HEK293 (cell line): ENCODE measurements around the gene CAV1.

Experiments used
- CTCF ChIA-PET: fragments of 350-600 bp; formaldehyde crosslinking; extraction: SDS; loops from one replicate; lab custom pipeline; 2021; ENCODE audit warnings: antibody characterized with exemption; lab: Yijun Ruan, JAX
- POLR2A ChIA-PET: fragments of 300-600 bp; formaldehyde crosslinking; extraction: SDS; loops from one replicate; lab custom pipeline; 2020; ENCODE audit warnings: antibody characterized with exemption, inconsistent platforms; lab: Yijun Ruan, JAX
- H3K27ac ChIP-seq: fragments of 200-500 bp; sonication (Bioruptor generic); 2 replicates; pipeline ENCODE4 v1.5.1; 2014; ENCODE audit warnings: low read depth, low read length, control low read depth, inconsistent platforms; ENCODE audit errors: extremely low read depth
- H3K36me3 ChIP-seq, 2 experiments: fragments of 200-500 bp in 1 of 2; sonication (Bioruptor generic) in 1 of 2; 1 replicate in 1 of 2; 2 replicates in 1 of 2; pipeline ENCODE4 v1.5.1; 2014 to 2017; ENCODE audit warnings: inconsistent platforms in 2 of 2, low read length in 2 of 2; ENCODE audit not compliant: control insufficient read depth in 2 of 2, insufficient read depth in 1 of 2
- H3K4me1 ChIP-seq: fragments of 200-500 bp; sonication (Bioruptor generic); 2 replicates; pipeline ENCODE4 v1.5.1; 2014; ENCODE audit warnings: mild to moderate bottlenecking, low read length, inconsistent platforms; ENCODE audit not compliant: control insufficient read depth, insufficient read depth
- H3K4me3 ChIP-seq: 2 replicates; pipeline ENCODE4 v1.5.1; 2011; ENCODE audit warnings: low read depth, mild to moderate bottlenecking, control low read depth, low read length, moderate library complexity
- H3K9me3 ChIP-seq: fragments of 200-500 bp; sonication (Bioruptor generic); 2 replicates; pipeline ENCODE4 v1.5.1; 2014; ENCODE audit warnings: low read depth, low read length, inconsistent platforms; ENCODE audit not compliant: control insufficient read depth, insufficient read depth
- SCRT2 ChIP-seq: fragments of 450-650 bp; formaldehyde crosslinking; IDR thresholded peaks from 2 replicates; pipeline ENCODE4 v1.5.1; 2016; ENCODE audit warnings: missing biosample characterization, missing genetic modification characterization
- SP3 ChIP-seq: fragments of 450-650 bp; formaldehyde crosslinking; IDR thresholded peaks from 2 replicates; pipeline ENCODE4 v1.5.1; 2016; ENCODE audit warnings: missing biosample characterization, missing genetic modification characterization
- ZFP37 ChIP-seq: fragments of 450-650 bp; formaldehyde crosslinking; IDR thresholded peaks from 2 replicates; pipeline ENCODE4 v1.5.1; 2016; ENCODE audit warnings: missing biosample characterization, missing genetic modification characterization
- ZNF114 ChIP-seq: fragments of 450-650 bp; formaldehyde crosslinking; IDR thresholded peaks from 2 replicates; pipeline ENCODE4 v1.5.0; 2017; ENCODE audit warnings: missing biosample characterization, missing genetic modification characterization
- ZNF140 ChIP-seq: fragments of 450-650 bp; formaldehyde crosslinking; IDR thresholded peaks from 2 replicates; pipeline ENCODE4 v1.5.1; 2016; ENCODE audit warnings: missing biosample characterization, missing genetic modification characterization
- ZNF184 ChIP-seq: fragments of 450-650 bp; IDR thresholded peaks from 2 replicates; pipeline ENCODE4 v1.5.1; 2018; ENCODE audit warnings: missing biosample characterization, mild to moderate bottlenecking, missing genetic modification characterization
- ZNF239 ChIP-seq: fragments of 450-650 bp; formaldehyde crosslinking; IDR thresholded peaks from 2 replicates; pipeline ENCODE4 v1.5.1; 2016; ENCODE audit warnings: missing biosample characterization, missing genetic modification characterization
- ZNF24 ChIP-seq: fragments of 450-650 bp; formaldehyde crosslinking; IDR thresholded peaks from 2 replicates; pipeline ENCODE4 v1.5.1; 2016; ENCODE audit warnings: missing biosample characterization, missing genetic modification characterization
- ZNF292 ChIP-seq: fragments of 450-650 bp; formaldehyde crosslinking; IDR thresholded peaks from 2 replicates; pipeline ENCODE4 v1.5.1; 2016; ENCODE audit warnings: low read depth, missing biosample characterization, missing genetic modification characterization, borderline replicate concordance
- ZNF37A ChIP-seq: fragments of 450-650 bp; IDR thresholded peaks from 2 replicates; pipeline ENCODE4 v1.5.1; 2018; ENCODE audit warnings: missing biosample characterization, missing genetic modification characterization
- ZNF426 ChIP-seq: fragments of 450-650 bp; formaldehyde crosslinking; IDR thresholded peaks from 2 replicates; pipeline ENCODE4 v1.5.1; 2017; ENCODE audit warnings: missing biosample characterization, missing genetic modification characterization, mild to moderate bottlenecking, inconsistent platforms, moderate library complexity
- ZNF664 ChIP-seq: fragments of 450-650 bp; formaldehyde crosslinking; IDR thresholded peaks from 2 replicates; pipeline ENCODE4 v1.5.1; 2016; ENCODE audit warnings: missing biosample characterization, missing genetic modification characterization
- ZNF707 ChIP-seq: fragments of 450-650 bp; formaldehyde crosslinking; IDR thresholded peaks from 2 replicates; pipeline ENCODE4 v1.5.1; 2016; ENCODE audit warnings: missing biosample characterization, missing genetic modification characterization
- TF ChIP-seq, protein P1 (sequence below): fragments of 450-650 bp; formaldehyde crosslinking; IDR thresholded peaks from 2 replicates; pipeline ENCODE4 v1.5.1; 2016; ENCODE audit warnings: missing biosample characterization, missing genetic modification characterization, borderline replicate concordance
- TF ChIP-seq, protein P2 (sequence below): fragments of 450-650 bp; formaldehyde crosslinking; IDR thresholded peaks from 2 replicates; pipeline ENCODE4 v1.5.1; 2016; ENCODE audit warnings: missing biosample characterization, missing genetic modification characterization
- TF ChIP-seq, protein P3 (sequence below): fragments of 450-650 bp; formaldehyde crosslinking; IDR thresholded peaks from 2 replicates; pipeline ENCODE4 v1.5.1; 2017; ENCODE audit warnings: missing biosample characterization, missing genetic modification characterization
- TF ChIP-seq, protein P4 (sequence below): fragments of 450-650 bp; formaldehyde crosslinking; IDR thresholded peaks from 2 replicates; pipeline ENCODE4 v1.5.1; 2016; ENCODE audit warnings: missing biosample characterization, missing genetic modification characterization, low read depth

CAV1 gene

DNA sequence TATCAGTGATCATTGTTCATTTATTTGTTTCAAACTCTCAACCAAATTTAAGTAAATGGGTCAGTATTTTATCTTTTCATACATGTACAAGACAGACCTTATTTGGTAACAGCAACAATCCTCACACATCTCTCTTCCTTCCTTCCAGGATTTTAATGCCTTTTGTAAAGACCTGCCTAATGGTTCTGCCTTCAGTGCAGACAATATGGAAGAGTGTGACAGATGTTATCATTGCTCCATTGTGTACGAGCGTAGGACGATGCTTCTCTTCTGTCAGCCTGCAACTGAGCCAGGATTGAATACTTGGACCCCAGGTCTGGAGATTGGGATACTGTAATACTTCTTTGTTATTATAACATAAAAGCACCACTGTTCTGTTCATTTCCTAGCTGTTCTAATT, 19.0 kb upstream of the CAV1 start:
- no peak overlapping the region for H3K4me3 ChIP-seq
- TF ChIP-seq ZFP37 (tag by site-specific recombination) (no peak), ZNF37A (no peak), ZNF140 (tag by site-specific recombination) (no peak), ZNF114 (no peak), ZNF24 (tag by site-specific recombination) (no peak), ZNF426 (tag by site-specific recombination) (no peak), ZNF292 (tag by site-specific recombination) (no peak), ZNF707 (tag by site-specific recombination) (no peak), SCRT2 (tag by site-specific recombination) (no peak), ZNF664 (tag by site-specific recombination) (no peak), ZNF184 (tag by site-specific recombination) (no peak)
- TF ChIP-seq, protein P1, sequence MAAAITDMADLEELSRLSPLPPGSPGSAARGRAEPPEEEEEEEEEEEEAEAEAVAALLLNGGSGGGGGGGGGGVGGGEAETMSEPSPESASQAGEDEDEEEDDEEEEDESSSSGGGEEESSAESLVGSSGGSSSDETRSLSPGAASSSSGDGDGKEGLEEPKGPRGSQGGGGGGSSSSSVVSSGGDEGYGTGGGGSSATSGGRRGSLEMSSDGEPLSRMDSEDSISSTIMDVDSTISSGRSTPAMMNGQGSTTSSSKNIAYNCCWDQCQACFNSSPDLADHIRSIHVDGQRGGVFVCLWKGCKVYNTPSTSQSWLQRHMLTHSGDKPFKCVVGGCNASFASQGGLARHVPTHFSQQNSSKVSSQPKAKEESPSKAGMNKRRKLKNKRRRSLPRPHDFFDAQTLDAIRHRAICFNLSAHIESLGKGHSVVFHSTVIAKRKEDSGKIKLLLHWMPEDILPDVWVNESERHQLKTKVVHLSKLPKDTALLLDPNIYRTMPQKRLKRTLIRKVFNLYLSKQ (tag by site-specific recombination) = no peak
- no peaks in the 10 kb centered on the region for H3K9me3 ChIP-seq
- no peak overlapping the region for H3K27ac ChIP-seq
- H3K4me1 ChIP-seq = peaks cover 10% of the 10 kb centered on the region; the same call in 1 of the 2 replicates
- CTCF ChIA-PET = no interaction called here
- H3K36me3 ChIP-seq = peaks cover 7 to 16% of the 10 kb centered on the region in 2 experiments
- POLR2A ChIA-PET = no interaction called here

DNA sequence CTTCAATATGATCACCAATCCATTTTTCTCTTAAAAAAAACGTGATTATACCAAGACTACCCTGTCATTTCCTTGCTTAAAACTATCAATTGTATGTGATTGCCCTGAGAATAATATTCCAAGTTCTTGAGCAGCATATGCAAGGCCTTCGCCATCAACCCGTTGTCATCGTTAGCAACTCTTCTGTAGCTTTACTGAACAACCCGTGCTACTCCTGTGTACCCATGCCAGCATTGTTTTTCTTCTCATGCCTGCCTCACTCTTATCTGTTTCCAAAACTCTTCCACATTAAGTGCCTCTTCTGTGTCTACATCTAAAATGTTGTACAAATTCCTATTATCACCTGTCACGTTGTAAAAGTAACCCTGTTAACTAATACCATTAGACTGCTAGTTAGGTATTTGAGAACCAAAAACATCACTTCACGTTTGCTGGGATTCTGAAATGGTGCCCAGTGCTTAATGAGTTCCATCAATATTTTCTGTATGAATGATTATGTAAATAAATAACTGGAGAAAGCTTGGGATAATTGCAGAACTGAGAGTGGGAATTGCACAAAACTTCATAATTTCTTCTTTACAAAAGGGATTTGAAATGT, 14.8 kb upstream of the CAV1 start:
- H3K9me3 ChIP-seq = no peaks in the 10 kb centered on the region
- POLR2A ChIA-PET = interaction anchor here (1.0 kb wide), 1 partner anchor 9 kb away, joined by 3 read pairs; no protein-coding TSS in a partner anchor
- H3K27ac ChIP-seq = no peak overlapping the region
- CTCF ChIA-PET = interaction anchor here (0.8 to 0.9 kb wide), 2 partner anchors 14 to 72 kb away, joined by 3 to 5 read pairs; no protein-coding TSS in a partner anchor
- TF ChIP-seq, protein P2, sequence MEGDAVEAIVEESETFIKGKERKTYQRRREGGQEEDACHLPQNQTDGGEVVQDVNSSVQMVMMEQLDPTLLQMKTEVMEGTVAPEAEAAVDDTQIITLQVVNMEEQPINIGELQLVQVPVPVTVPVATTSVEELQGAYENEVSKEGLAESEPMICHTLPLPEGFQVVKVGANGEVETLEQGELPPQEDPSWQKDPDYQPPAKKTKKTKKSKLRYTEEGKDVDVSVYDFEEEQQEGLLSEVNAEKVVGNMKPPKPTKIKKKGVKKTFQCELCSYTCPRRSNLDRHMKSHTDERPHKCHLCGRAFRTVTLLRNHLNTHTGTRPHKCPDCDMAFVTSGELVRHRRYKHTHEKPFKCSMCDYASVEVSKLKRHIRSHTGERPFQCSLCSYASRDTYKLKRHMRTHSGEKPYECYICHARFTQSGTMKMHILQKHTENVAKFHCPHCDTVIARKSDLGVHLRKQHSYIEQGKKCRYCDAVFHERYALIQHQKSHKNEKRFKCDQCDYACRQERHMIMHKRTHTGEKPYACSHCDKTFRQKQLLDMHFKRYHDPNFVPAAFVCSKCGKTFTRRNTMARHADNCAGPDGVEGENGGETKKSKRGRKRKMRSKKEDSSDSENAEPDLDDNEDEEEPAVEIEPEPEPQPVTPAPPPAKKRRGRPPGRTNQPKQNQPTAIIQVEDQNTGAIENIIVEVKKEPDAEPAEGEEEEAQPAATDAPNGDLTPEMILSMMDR (tag by site-specific recombination) = no peak
- TF ChIP-seq SP3 (tag by site-specific recombination) (no peak), ZNF239 (no peak)
- H3K36me3 ChIP-seq = peaks cover 7 to 16% of the 10 kb centered on the region in 2 experiments
- no peak overlapping the region for H3K4me3 ChIP-seq
- peaks cover 18% of the 10 kb centered on the region for H3K4me1 ChIP-seq

DNA sequence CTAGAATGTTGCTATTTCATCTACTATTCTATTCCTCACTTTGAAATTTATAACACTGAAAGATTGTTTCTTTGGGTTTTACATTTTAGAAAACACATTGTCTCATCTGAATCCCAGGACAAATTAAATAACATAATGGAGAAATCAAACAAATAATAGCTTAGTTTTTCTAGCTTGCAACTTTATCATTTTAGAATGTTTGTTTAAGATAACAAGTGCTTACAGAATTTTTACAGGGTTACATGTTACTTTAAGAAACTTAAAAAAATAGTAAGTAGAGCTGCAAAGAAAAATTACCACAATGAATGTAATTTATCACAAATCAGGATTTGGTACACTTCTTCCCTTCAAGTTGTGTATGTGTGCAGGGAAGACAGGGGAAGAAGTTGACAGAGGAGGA, 14.0 kb upstream of the CAV1 start:
- Histone ChIP-seq H3K27ac (no peak overlapping the region), H3K4me3 (no peak overlapping the region), H3K9me3 (no peaks in the 10 kb centered on the region), H3K4me1 (peaks cover 18% of the 10 kb centered on the region), H3K36me3 (peaks cover 2 to 16% of the 10 kb centered on the region in 2 experiments)
- CTCF ChIA-PET = interaction anchor here (0.8 to 0.9 kb wide), 2 partner anchors 13 to 72 kb away, joined by 3 to 5 read pairs; no protein-coding TSS in a partner anchor
- POLR2A ChIA-PET = interaction anchor here (0.7 to 1.5 kb wide), 2 partner anchors 11 to 16 kb away, joined by 3 to 5 read pairs; partner anchors contain the start of gene CAV2
- TF ChIP-seq, protein P3, sequence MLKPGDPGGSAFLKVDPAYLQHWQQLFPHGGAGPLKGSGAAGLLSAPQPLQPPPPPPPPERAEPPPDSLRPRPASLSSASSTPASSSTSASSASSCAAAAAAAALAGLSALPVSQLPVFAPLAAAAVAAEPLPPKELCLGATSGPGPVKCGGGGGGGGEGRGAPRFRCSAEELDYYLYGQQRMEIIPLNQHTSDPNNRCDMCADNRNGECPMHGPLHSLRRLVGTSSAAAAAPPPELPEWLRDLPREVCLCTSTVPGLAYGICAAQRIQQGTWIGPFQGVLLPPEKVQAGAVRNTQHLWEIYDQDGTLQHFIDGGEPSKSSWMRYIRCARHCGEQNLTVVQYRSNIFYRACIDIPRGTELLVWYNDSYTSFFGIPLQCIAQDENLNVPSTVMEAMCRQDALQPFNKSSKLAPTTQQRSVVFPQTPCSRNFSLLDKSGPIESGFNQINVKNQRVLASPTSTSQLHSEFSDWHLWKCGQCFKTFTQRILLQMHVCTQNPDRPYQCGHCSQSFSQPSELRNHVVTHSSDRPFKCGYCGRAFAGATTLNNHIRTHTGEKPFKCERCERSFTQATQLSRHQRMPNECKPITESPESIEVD (tag by site-specific recombination) = peak; percentile 75
- TF ChIP-seq, protein P4, sequence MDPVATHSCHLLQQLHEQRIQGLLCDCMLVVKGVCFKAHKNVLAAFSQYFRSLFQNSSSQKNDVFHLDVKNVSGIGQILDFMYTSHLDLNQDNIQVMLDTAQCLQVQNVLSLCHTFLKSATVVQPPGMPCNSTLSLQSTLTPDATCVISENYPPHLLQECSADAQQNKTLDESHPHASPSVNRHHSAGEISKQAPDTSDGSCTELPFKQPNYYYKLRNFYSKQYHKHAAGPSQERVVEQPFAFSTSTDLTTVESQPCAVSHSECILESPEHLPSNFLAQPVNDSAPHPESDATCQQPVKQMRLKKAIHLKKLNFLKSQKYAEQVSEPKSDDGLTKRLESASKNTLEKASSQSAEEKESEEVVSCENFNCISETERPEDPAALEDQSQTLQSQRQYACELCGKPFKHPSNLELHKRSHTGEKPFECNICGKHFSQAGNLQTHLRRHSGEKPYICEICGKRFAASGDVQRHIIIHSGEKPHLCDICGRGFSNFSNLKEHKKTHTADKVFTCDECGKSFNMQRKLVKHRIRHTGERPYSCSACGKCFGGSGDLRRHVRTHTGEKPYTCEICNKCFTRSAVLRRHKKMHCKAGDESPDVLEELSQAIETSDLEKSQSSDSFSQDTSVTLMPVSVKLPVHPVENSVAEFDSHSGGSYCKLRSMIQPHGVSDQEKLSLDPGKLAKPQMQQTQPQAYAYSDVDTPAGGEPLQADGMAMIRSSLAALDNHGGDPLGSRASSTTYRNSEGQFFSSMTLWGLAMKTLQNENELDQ (tag by site-specific recombination) = no peak
